Raji (cell line): ENCODE data around the gene UPF2.

ENCODE experiments used
- POLR2A ChIP-seq: IDR thresholded peaks from 2 replicates; pipeline ENCODE4 v1.6.1; 2011; ENCODE audit warnings: low read depth, low read length, control low read depth; ENCODE audit not compliant: insufficient read depth

The UPF2 gene

GRCh38 chr10:12010353-12010752 is 32.3 kb downstream of the UPF2 start:
- no peak for TF ChIP-seq POLR2A

- TF ChIP-seq POLR2A: no peak
Observed at GRCh38 chr10:12006671-12007070, 35.9 kb downstream of the UPF2 start.

- TF ChIP-seq POLR2A: no peak
Observed at GRCh38 chr10:11993834-11994468, 48.7 kb downstream of the UPF2 start.

- no peak for TF ChIP-seq POLR2A
Observed at GRCh38 chr10:11988924-11989323, 53.7 kb downstream of the UPF2 start.

- no peak for TF ChIP-seq POLR2A
Observed at GRCh38 chr10:11986593-11987216, 55.9 kb downstream of the UPF2 start.

GRCh38 chr10:11982253-11982652 is 60.4 kb downstream of the UPF2 start:
- no peak for TF ChIP-seq POLR2A

GRCh38 chr10:11975795-11976194 is 66.8 kb downstream of the UPF2 start:
- TF ChIP-seq POLR2A: no peak

GRCh38 chr10:11962176-11962575 is 80.4 kb downstream of the UPF2 start:
- no peak for TF ChIP-seq POLR2A

GRCh38 chr10:11961771-11962170 is 80.8 kb downstream of the UPF2 start:
- TF ChIP-seq POLR2A: no peak

- TF ChIP-seq POLR2A: no peak
Observed at GRCh38 chr10:11959966-11960365, 82.6 kb downstream of the UPF2 start.

- no peak for TF ChIP-seq POLR2A
Observed at GRCh38 chr10:11958956-11959355, 83.7 kb downstream of the UPF2 start.

- TF ChIP-seq POLR2A: no peak
Observed at GRCh38 chr10:11951695-11952094, 90.9 kb downstream of the UPF2 start.

- TF ChIP-seq POLR2A: no peak
Observed at GRCh38 chr10:11950325-11951018, 92.1 kb downstream of the UPF2 start.

GRCh38 chr10:11949152-11949551 is 93.5 kb downstream of the UPF2 start:
- TF ChIP-seq POLR2A: no peak

- TF ChIP-seq POLR2A: no peak
Observed at GRCh38 chr10:11946652-11947051, 96.0 kb downstream of the UPF2 start.
